Measurements from ENCODE around the gene SPAG17.

Gene SPAG17

GRCh38 chr1:118104951-118105350, 80.1 kb downstream of the SPAG17 start:
- no peak overlapping the region for H2AFZ ChIP-seq (ENCODE audit: low read depth, low read length)
- TF ChIP-seq EZH2 (IDR thresholded peaks at IDR 0.05; ENCODE audit: borderline replicate concordance, low read depth, low read length, severe bottlenecking) (no peak), CTCF (IDR thresholded peaks at IDR 0.05; ENCODE audit: borderline replicate concordance, extremely low read depth, low read length, poor library complexity, severe bottlenecking) (no peak)
- no peak overlapping the region for H3K4me3 ChIP-seq (ENCODE audit: low read depth in 1 of 2, low read length in 2 of 2)
- H3K27ac ChIP-seq (ENCODE audit: low read length) = no peak overlapping the region
- H3K79me2 ChIP-seq (ENCODE audit: insufficient read depth, low read length) = no peaks in the 10 kb centered on the region
- peaks cover 7% of the 10 kb centered on the region for H3K27me3 ChIP-seq (ENCODE audit: insufficient read depth, low read length, poor library complexity)
- H3K4me1 ChIP-seq (ENCODE audit: insufficient read depth, low read length) = no peaks in the 10 kb centered on the region
- H3K36me3 ChIP-seq (ENCODE audit: insufficient read depth, low read length) = no peaks in the 10 kb centered on the region
- no peak for DNase-seq
- no peak for ATAC-seq (ENCODE audit: insufficient read depth, low read depth)
- no peaks in the 10 kb centered on the region for H4K20me1 ChIP-seq (ENCODE audit: insufficient read depth, low read length)
- no peak overlapping the region for H3K9ac ChIP-seq (ENCODE audit: low read depth, low read length)
- no peaks in the 10 kb centered on the region for H3K9me3 ChIP-seq (ENCODE audit: insufficient read depth, low read length, severe bottlenecking)
- no peak overlapping the region for H3K4me2 ChIP-seq (ENCODE audit: insufficient read depth, low read length)

GRCh38 chr1:118102445-118102844, 82.6 kb downstream of the SPAG17 start:
- no peak for TF ChIP-seq EZH2 (IDR thresholded peaks at IDR 0.05; ENCODE audit: borderline replicate concordance, low read depth, low read length, severe bottlenecking)
- no peak for TF ChIP-seq CTCF (IDR thresholded peaks at IDR 0.05; ENCODE audit: borderline replicate concordance, extremely low read depth, low read length, poor library complexity, severe bottlenecking)
- no peak overlapping the region for H3K4me3 ChIP-seq (ENCODE audit: low read depth in 1 of 2, low read length in 2 of 2)
- no peak overlapping the region for H3K4me2 ChIP-seq (ENCODE audit: insufficient read depth, low read length)
- peaks cover 7% of the 10 kb centered on the region for H3K27me3 ChIP-seq (ENCODE audit: insufficient read depth, low read length, poor library complexity)
- no peaks in the 10 kb centered on the region for H4K20me1 ChIP-seq (ENCODE audit: insufficient read depth, low read length)
- no peak overlapping the region for H2AFZ ChIP-seq (ENCODE audit: low read depth, low read length)
- no peaks in the 10 kb centered on the region for H3K9me3 ChIP-seq (ENCODE audit: insufficient read depth, low read length, severe bottlenecking)
- H3K79me2 ChIP-seq (ENCODE audit: insufficient read depth, low read length) = no peaks in the 10 kb centered on the region
- no peak overlapping the region for H3K27ac ChIP-seq (ENCODE audit: low read length)
- no peak overlapping the region for H3K9ac ChIP-seq (ENCODE audit: low read depth, low read length)
- DNase-seq (no peak), ATAC-seq (ENCODE audit: insufficient read depth, low read depth) (no peak)
- H3K4me1 ChIP-seq (ENCODE audit: insufficient read depth, low read length) = no peaks in the 10 kb centered on the region
- H3K36me3 ChIP-seq (ENCODE audit: insufficient read depth, low read length) = no peaks in the 10 kb centered on the region

GRCh38 chr1:118101999-118102398, 83.0 kb downstream of the SPAG17 start:
- Histone ChIP-seq H4K20me1 (ENCODE audit: insufficient read depth, low read length) (no peaks in the 10 kb centered on the region), H3K36me3 (ENCODE audit: insufficient read depth, low read length) (no peaks in the 10 kb centered on the region), H3K4me1 (ENCODE audit: insufficient read depth, low read length) (no peaks in the 10 kb centered on the region), H2AFZ (ENCODE audit: low read depth, low read length) (no peak overlapping the region), H3K27me3 (ENCODE audit: insufficient read depth, low read length, poor library complexity) (peaks cover 7% of the 10 kb centered on the region), H3K9me3 (ENCODE audit: insufficient read depth, low read length, severe bottlenecking) (no peaks in the 10 kb centered on the region), H3K4me3 (ENCODE audit: low read depth in 1 of 2, low read length in 2 of 2) (no peak overlapping the region), H3K4me2 (ENCODE audit: insufficient read depth, low read length) (no peak overlapping the region), H3K79me2 (ENCODE audit: insufficient read depth, low read length) (no peaks in the 10 kb centered on the region), H3K27ac (ENCODE audit: low read length) (no peak overlapping the region), H3K9ac (ENCODE audit: low read depth, low read length) (no peak overlapping the region)
- TF ChIP-seq EZH2 (IDR thresholded peaks at IDR 0.05; ENCODE audit: borderline replicate concordance, low read depth, low read length, severe bottlenecking) (no peak), CTCF (IDR thresholded peaks at IDR 0.05; ENCODE audit: borderline replicate concordance, extremely low read depth, low read length, poor library complexity, severe bottlenecking) (no peak)
- ATAC-seq (ENCODE audit: insufficient read depth, low read depth) (no peak), DNase-seq (no peak)

- Histone ChIP-seq H3K79me2 (ENCODE audit: insufficient read depth, low read length) (no peaks in the 10 kb centered on the region), H3K36me3 (ENCODE audit: insufficient read depth, low read length) (no peaks in the 10 kb centered on the region), H3K9me3 (ENCODE audit: insufficient read depth, low read length, severe bottlenecking) (no peaks in the 10 kb centered on the region), H3K27me3 (ENCODE audit: insufficient read depth, low read length, poor library complexity) (peaks cover 7% of the 10 kb centered on the region), H4K20me1 (ENCODE audit: insufficient read depth, low read length) (no peaks in the 10 kb centered on the region), H3K9ac (ENCODE audit: low read depth, low read length) (no peak overlapping the region), H3K4me1 (ENCODE audit: insufficient read depth, low read length) (no peaks in the 10 kb centered on the region), H3K4me3 (ENCODE audit: low read depth in 1 of 2, low read length in 2 of 2) (no peak overlapping the region), H2AFZ (ENCODE audit: low read depth, low read length) (no peak overlapping the region), H3K4me2 (ENCODE audit: insufficient read depth, low read length) (no peak overlapping the region), H3K27ac (ENCODE audit: low read length) (no peak overlapping the region)
- no peak for TF ChIP-seq EZH2 (IDR thresholded peaks at IDR 0.05; ENCODE audit: borderline replicate concordance, low read depth, low read length, severe bottlenecking)
- no peak for TF ChIP-seq CTCF (IDR thresholded peaks at IDR 0.05; ENCODE audit: borderline replicate concordance, extremely low read depth, low read length, poor library complexity, severe bottlenecking)
- ATAC-seq (ENCODE audit: insufficient read depth, low read depth) = no peak
- DNase-seq = no peak
Measured at GRCh38 chr1:118101515-118101844, 83.5 kb downstream of the SPAG17 start.
